RPMI7951 (cell line): ENCODE results near the gene VPS51. TPM values are rescaled to one million over a fixed set of nuclear protein-coding genes. Genes with fewer than 3 reads are reported as not detected.

ENCODE experiments used
- DNase-seq: peaks from one replicate; pipeline ENCODE4 v3.0.0-alpha.2; 2012; ENCODE audit warnings: low read depth
- total RNA-seq: library from RNA; depleted of rRNA; stranded (reverse); fragments of >200 nt; shearing (Covaris generic); gene quantifications from 2 replicates; pipeline ENCODE4 v1.2.3, GENCODE V29; 2014; rRNA removed

VPS51 gene
- 48.7 and 108 TPM in 2 replicates for total RNA-seq

- peak; percentile 89 for DNase-seq
Measured at GRCh38 chr11:65095974-65096806, at the start of gene VPS51. TSS of gene VPS51 (plus strand) at chr11:65096214. CDS start at chr11:65096251, 37 bp downstream.

DNA sequence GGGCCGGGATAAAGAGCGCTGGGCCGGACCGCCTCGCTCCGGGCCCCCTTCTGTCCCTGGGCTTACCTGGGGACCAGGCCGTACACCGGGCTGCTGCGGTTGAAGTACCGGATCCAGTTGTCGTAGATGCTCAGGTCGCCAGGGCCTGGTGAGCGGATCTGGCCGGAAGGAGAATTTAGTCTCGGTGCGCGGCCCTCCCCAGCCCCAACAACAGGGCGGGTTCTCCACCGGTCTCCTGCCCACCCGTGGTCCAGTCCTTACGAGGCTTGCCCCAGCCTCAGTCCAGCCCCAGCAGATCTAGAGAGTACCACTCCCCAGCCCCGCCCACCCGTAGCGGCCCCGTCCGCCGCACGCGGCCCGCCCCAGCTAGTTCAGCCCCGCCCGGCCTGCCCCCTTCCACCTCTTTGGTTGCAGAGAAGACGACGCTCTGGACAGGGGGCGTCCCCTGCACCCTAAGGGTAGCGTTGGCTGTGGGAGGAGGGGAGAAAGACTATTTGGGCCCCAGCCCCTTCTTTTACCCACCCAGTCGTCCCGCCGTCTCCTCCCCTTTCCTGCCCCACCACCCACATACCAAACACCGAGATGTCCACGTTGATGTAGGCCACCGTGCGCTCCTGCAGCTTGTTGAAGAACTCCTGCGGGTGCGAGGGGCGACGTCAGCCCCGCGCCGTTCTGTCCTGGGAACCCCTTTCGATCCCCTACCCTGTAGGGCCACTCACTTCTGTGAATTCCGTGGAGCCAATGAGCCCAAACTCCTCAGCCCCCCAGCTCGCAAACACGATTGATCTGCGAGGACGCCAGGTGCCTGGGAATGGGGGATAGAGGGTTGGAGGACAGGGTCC lies 48.2 kb upstream of the VPS51 start:
- DNase-seq: no peak

GRCh38 chr11:65051398-65051858 lies 44.6 kb upstream of the VPS51 start:
- no peak for DNase-seq

- no peak for DNase-seq
Measured at GRCh38 chr11:65053827-65054508, 42.0 kb upstream of the VPS51 start.

GRCh38 chr11:65055538-65055937 lies 40.5 kb upstream of the VPS51 start:
- DNase-seq: no peak

- DNase-seq: no peak
Measured at GRCh38 chr11:65056999-65057398, 39.0 kb upstream of the VPS51 start.

DNA sequence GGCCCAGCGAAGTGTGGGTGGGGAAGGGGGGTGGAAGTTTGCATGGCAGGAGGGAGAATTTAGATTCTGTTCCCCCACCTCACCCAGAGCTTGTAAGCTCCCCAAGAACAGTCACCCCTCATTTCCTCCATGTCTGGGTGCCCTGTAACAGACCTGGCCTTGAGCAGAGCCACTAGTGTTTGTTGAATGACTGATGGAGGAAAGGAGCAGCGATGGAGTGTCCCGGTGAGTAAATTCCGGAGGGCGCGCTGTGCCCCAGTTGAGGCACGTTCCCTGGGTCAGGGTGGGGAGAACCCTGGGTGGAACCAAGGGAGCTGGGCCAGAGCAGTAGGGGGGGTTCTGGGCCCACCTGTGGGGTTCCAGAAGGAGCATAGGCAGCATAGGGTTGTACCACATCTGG lies 38.5 kb upstream of the VPS51 start:
- no peak for DNase-seq

- DNase-seq: no peak
Measured at GRCh38 chr11:65058012-65058411, 38.0 kb upstream of the VPS51 start.

DNA sequence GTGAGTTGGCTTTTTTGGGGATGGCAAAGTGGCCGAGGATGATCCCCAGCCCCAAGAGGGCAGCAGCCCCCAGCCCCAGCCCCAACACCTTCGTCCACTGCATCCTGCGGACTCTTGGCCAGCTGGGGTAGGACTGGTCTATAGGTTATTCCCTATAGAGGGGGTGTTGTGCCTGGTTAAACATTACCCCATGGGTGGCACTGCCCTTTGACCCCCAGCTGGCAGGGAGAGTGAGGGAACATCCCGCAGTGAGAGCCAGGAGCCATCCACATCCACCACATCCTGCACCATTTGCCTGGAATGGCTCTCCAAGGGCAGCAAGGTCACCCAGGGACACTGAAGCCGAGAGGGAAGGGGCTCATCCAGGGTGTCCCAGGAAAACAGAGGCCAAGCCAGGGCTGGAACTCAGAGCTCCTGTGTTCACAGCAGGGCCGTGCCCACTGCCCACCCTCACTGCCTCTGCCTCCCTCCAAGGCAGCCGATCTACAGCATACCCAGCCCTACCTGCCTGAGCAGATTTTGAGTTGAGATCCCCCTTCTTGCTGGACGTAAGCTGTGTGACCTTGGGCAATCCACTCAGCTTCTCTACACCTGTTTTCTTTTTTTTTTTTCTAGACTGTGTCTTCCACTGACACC lies 37.5 kb upstream of the VPS51 start, which contains the start of gene NAALADL1:
NAALADL1 (minus strand) TSS at position 135 of the 636 bp plus-strand sequence; CDS start at position 103, 32 bp downstream.
- no peak for DNase-seq

GRCh38 chr11:65059523-65059922 lies 36.5 kb upstream of the VPS51 start:
- DNase-seq: no peak

GRCh38 chr11:65059959-65060824 lies 35.8 kb upstream of the VPS51 start:
- peak; percentile 19 for DNase-seq

GRCh38 chr11:65060913-65061408 lies 35.1 kb upstream of the VPS51 start:
- peak; percentile 8 for DNase-seq

DNA sequence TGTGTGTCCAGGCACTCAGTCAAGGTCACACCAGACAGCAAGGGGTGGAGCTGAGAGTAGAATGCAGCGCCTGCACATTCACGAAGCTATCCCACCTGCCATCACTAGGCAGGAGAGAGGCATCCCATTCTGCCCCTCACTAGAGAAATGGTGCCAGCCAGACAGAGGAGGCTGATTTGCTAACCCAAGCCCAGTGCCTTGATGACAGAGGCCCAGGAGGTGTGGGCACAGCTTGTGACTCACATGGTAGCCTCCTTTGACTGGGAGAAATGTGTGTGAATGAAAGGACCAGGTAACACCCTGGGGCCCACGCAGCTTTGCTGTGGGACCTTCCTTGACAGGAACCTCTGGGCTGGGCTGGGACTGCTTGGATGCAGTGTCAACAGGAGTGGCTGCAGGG lies 32.5 kb upstream of the VPS51 start:
- DNase-seq: no peak

- no peak for DNase-seq
Measured at GRCh38 chr11:65064847-65065240, 31.2 kb upstream of the VPS51 start.

GRCh38 chr11:65065851-65066250 lies 30.2 kb upstream of the VPS51 start:
- DNase-seq: no peak

- no peak for DNase-seq
Measured at GRCh38 chr11:65066315-65066714, 29.7 kb upstream of the VPS51 start.

DNA sequence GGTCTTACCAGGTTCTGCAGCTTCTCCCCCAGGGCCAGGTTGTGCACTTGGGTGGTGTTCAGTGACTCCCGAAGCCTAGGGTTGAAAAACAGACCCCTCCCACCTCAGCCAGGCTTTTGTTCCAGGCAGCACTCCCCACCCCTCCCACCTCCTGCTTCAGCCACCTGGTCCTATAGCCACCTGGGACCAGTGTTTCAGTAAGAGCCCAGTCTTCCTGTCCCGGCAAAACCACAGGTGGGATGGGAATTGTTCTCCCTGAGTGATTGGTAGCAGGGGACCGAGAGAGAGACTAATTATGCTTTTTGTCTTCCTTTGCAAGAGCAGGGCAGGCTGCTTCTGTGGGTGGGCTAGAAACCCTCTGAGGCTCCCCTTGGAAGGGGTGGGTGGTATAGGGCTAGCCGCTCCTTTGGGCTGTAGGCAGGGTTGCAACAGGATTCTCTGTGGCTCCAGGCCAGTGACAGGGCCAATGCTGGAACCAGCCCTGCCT lies 29.2 kb upstream of the VPS51 start:
- no peak for DNase-seq

GRCh38 chr11:65067446-65067845 lies 28.6 kb upstream of the VPS51 start:
- DNase-seq: no peak

- DNase-seq: no peak
Measured at GRCh38 chr11:65069217-65069616, 26.8 kb upstream of the VPS51 start.
